H1 (cell line): ENCODE results near the gene ZNF223. TPM values are rescaled to one million over a fixed set of nuclear protein-coding genes. Genes with fewer than 3 reads are reported as not detected.

Source experiments
- BACH1 ChIP-seq: IDR thresholded peaks from 2 replicates; pipeline ENCODE4 v1.6.1; 2012; ENCODE audit warnings: low read length, improper control_type of control experiment
- BCL11A ChIP-seq, 2 experiments: IDR thresholded peaks; one replicate each; pipeline ENCODE4 v1.6.1; 2011; ENCODE audit warnings: low read depth in 2 of 2, low read length in 2 of 2, mild to moderate bottlenecking in 2 of 2
- CEBPB ChIP-seq: IDR thresholded peaks from 2 replicates; pipeline ENCODE4 v1.6.1; 2012; ENCODE audit warnings: low read depth, low read length
- EGR1 ChIP-seq: IDR thresholded peaks from 2 replicates; pipeline ENCODE4 v1.6.1; 2011; ENCODE audit warnings: low read depth, low read length, borderline replicate concordance
- NRF1 ChIP-seq: IDR thresholded peaks from 2 replicates; pipeline ENCODE4 v1.6.1; 2011; ENCODE audit warnings: mild to moderate bottlenecking, low read depth, low read length, improper control_type of control experiment
- POLR2A ChIP-seq, 2 experiments: IDR thresholded peaks; 1 replicate in 1 of 2; 2 replicates in 1 of 2; pipeline ENCODE4 v1.6.1; 2011; ENCODE audit warnings: low read depth in 2 of 2, low read length in 2 of 2, mild to moderate bottlenecking in 2 of 2; ENCODE audit errors: control extremely low read depth in 1 of 2
- POU5F1 ChIP-seq: IDR thresholded peaks from 2 replicates; pipeline ENCODE4 v1.6.1; 2011; ENCODE audit warnings: low read depth, mild to moderate bottlenecking, low read length, moderate library complexity
- SAP30 ChIP-seq: fragments of 300-600 bp; sonication (generic); IDR thresholded peaks from 2 replicates; pipeline ENCODE4 v1.7.1; 2012; ENCODE audit warnings: low read length, moderate library complexity, mild to moderate bottlenecking, inconsistent platforms; ENCODE audit not compliant: insufficient read depth, insufficient replicate concordance
- SIRT6 ChIP-seq: IDR thresholded peaks from one replicate; pipeline ENCODE4 v1.7.1; 2012; ENCODE audit warnings: low read length, inconsistent platforms
- TEAD4 ChIP-seq: IDR thresholded peaks from 2 replicates; pipeline ENCODE4 v1.6.1; 2012; ENCODE audit warnings: low read depth, low read length, inconsistent platforms, mixed read lengths
- polyA plus RNA-seq, 7 experiments: library from polyadenylated mRNA; depleted of rRNA in 3 of 7; stranded (reverse) in 5 of 7; unstranded in 2 of 7; fragments of >200 nt in 5 of 7; fragments of 200-250 nt in 2 of 7; gene quantifications; 1 replicate in 5 of 7; 2 replicates in 1 of 7; 4 replicates in 1 of 7; pipeline versions ENCODE4 v1.2.1 to v1.2.3, GENCODE V29; 2011 to 2013; ENCODE audit warnings: missing spikeins in 2 of 7, mixed read lengths in 2 of 7
- total RNA-seq: library from RNA; stranded (reverse); fragmentation: NEBNext Ultra II Directional; extraction: Animal tissue kit (Norgen Biotek cat#: 25700); gene quantifications from 2 replicates; pipeline ENCODE4 v1.2.1, GENCODE V29; 2021

ZNF223 gene
- total and polyA plus RNA-seq, 2 of the 8 experiments (the other 6 are each of a cell fraction or from before 2014, with no cell fraction given) = 1.7 to 4.3 TPM

- TF ChIP-seq EGR1 (no peak), NRF1 (no peak), POLR2A (IDR thresholded peaks at IDR 0.05; ENCODE audit: control extremely low read depth in 1 of 2, low read depth in 2 of 2, low read length in 2 of 2) (no peak), CEBPB (no peak), TEAD4 (no peak), POU5F1 (no peak), SIRT6 (no peak), BCL11A (IDR thresholded peaks at IDR 0.05; ENCODE audit: low read depth in 2 of 2, low read length in 2 of 2) (no peak), BACH1 (no peak), SAP30 (no peak)
Measured at GRCh38 chr19:44066305-44066704, 14.5 kb downstream of the ZNF223 start (continued).
